Measurements from ENCODE around the gene MPLKIP. TPM values are rescaled to one million over a fixed set of nuclear protein-coding genes. Genes with fewer than 3 reads are reported as not detected.

The MPLKIP gene
- 10 to 100 TPM; 14.3 to 14.9 TPM for total RNA-seq
- polyA plus RNA-seq (2013, experiment 1 of 2) = 35.6 TPM
- 30.7 TPM for polyA plus RNA-seq (2013, experiment 2 of 2)
- 11.7 to 47.4 (median 28.3) reads per million in 172 experiments for total RNA-seq

GRCh38 chr7:40134428-40135316, at the start of gene MPLKIP, which contains the start of gene SUGCT:
TSS of gene MPLKIP (minus strand) at chr7:40134622. CDS start at chr7:40134567, 55 bp downstream.
TSS of gene SUGCT (plus strand) at chr7:40135005.
- peak; percentile 95 for TF ChIP-seq CTCF (IDR thresholded peaks at IDR 0.05)
- Mint-ChIP-seq H3K27me3 (peaks cover 3% of the 10 kb centered on the region), H3K36me3 (ENCODE audit: low read depth) (peaks cover 23% of the 10 kb centered on the region), H3K4me1 (ENCODE audit: low read depth) (peaks cover 43% of the 10 kb centered on the region), H3K4me3 (peak within 1 kb of the TSS; percentile 100), H3K27ac (peak within 1 kb of the TSS; percentile 97), H3K9me3 (no peaks in the 10 kb centered on the region)
- Histone ChIP-seq H3K4me1 (ENCODE audit: insufficient read depth, low read length) (peaks cover 15% of the 10 kb centered on the region), H3K9me3 (ENCODE audit: control insufficient read depth in 1 of 2, insufficient read depth in 1 of 2, low read length in 2 of 2) (peaks cover 0 to under 1% of the 10 kb centered on the region in 2 experiments), H3K27ac (ENCODE audit: low read depth in 1 of 2, low read length in 2 of 2) (peak within 1 kb of the TSS; percentile 86 to 89), H3K36me3 (ENCODE audit: insufficient read depth, low read length) (no peaks in the 10 kb centered on the region), H3K27me3 (ENCODE audit: control insufficient read depth in 1 of 2, insufficient read depth in 2 of 2, low read length in 2 of 2) (no peaks in the 10 kb centered on the region), H3K4me3 (ENCODE audit: low read length) (peak within 1 kb of the TSS; percentile 92)
- DNase-seq (peak; percentile 77 to 94 (median 84)), ATAC-seq (ENCODE audit: poor library complexity) (peak; percentile 89)
- intact Hi-C loops (cut with DNase I, micrococcal nuclease) = loop anchor here (1.0 to 10.0 kb wide), 7 partner anchors 184 to 1220 kb away; partner anchors contain the start of genes CDK13 (in 1 of the 2) and YAE1 (in 1 of the 2)
- POLR2A ChIA-PET = interaction anchor here (0.7 to 2.9 kb wide), 11 partner anchors 9 to 1226 kb away, joined by 3 to 41 read pairs (median 4); partner anchors contain the start of genes CDK13 and VPS41
- CTCF ChIA-PET = interaction anchor here (0.7 to 2.0 kb wide), 19 partner anchors 8 to 1226 kb away, joined by 3 to 17 read pairs (median 3); partner anchors contain the start of genes CDK13, RALA, VPS41 and YAE1

GRCh38 chr7:40182452-40182851, 48.0 kb upstream of the MPLKIP start:
- no peak overlapping the region for H3K4me3 Mint-ChIP-seq
- DNase-seq (no peak), ATAC-seq (ENCODE audit: poor library complexity) (no peak)
- intact Hi-C loops (cut with DNase I, micrococcal nuclease) = no loop called here
- H3K9me3 ChIP-seq (ENCODE audit: control insufficient read depth in 1 of 2, insufficient read depth in 1 of 2, low read length in 2 of 2) = no peaks in the 10 kb centered on the region
- H3K36me3 Mint-ChIP-seq (ENCODE audit: low read depth) = no peaks in the 10 kb centered on the region
- no peak overlapping the region for H3K4me3 ChIP-seq (ENCODE audit: low read length)
- no peaks in the 10 kb centered on the region for H3K9me3 Mint-ChIP-seq
- H3K4me1 ChIP-seq (ENCODE audit: insufficient read depth, low read length) = no peaks in the 10 kb centered on the region
- ChIA-PET CTCF (no interaction called here), POLR2A (no interaction called here)
- H3K27me3 Mint-ChIP-seq = no peaks in the 10 kb centered on the region
- no peaks in the 10 kb centered on the region for H3K36me3 ChIP-seq (ENCODE audit: insufficient read depth, low read length)
- H3K27ac ChIP-seq (ENCODE audit: low read depth in 1 of 2, low read length in 2 of 2) = no peak overlapping the region
- no peak overlapping the region for H3K27ac Mint-ChIP-seq
- no peak for TF ChIP-seq CTCF (IDR thresholded peaks at IDR 0.05)
- no peaks in the 10 kb centered on the region for H3K4me1 Mint-ChIP-seq (ENCODE audit: low read depth)
- no peaks in the 10 kb centered on the region for H3K27me3 ChIP-seq (ENCODE audit: control insufficient read depth in 1 of 2, insufficient read depth in 2 of 2, low read length in 2 of 2)

GRCh38 chr7:40177071-40177470, 42.6 kb upstream of the MPLKIP start:
- no peaks in the 10 kb centered on the region for H3K4me1 Mint-ChIP-seq (ENCODE audit: low read depth)
- intact Hi-C loops (cut with DNase I, micrococcal nuclease) = no loop called here
- no peak for TF ChIP-seq CTCF (IDR thresholded peaks at IDR 0.05)
- Histone ChIP-seq H3K27ac (ENCODE audit: low read depth in 1 of 2, low read length in 2 of 2) (no peak overlapping the region), H3K4me3 (ENCODE audit: low read length) (no peak overlapping the region), H3K4me1 (ENCODE audit: insufficient read depth, low read length) (no peaks in the 10 kb centered on the region), H3K27me3 (ENCODE audit: control insufficient read depth in 1 of 2, insufficient read depth in 2 of 2, low read length in 2 of 2) (peaks cover 0 to 2% of the 10 kb centered on the region in 2 experiments), H3K36me3 (ENCODE audit: insufficient read depth, low read length) (no peaks in the 10 kb centered on the region), H3K9me3 (ENCODE audit: control insufficient read depth in 1 of 2, insufficient read depth in 1 of 2, low read length in 2 of 2) (no peaks in the 10 kb centered on the region)
- no peak overlapping the region for H3K4me3 Mint-ChIP-seq
- ChIA-PET POLR2A (interaction anchor here (0.6 kb wide), 1 partner anchor 172 kb away, joined by 5 read pairs; no protein-coding TSS in a partner anchor), CTCF (no interaction called here)
- no peaks in the 10 kb centered on the region for H3K36me3 Mint-ChIP-seq (ENCODE audit: low read depth)
- no peaks in the 10 kb centered on the region for H3K27me3 Mint-ChIP-seq
- no peak overlapping the region for H3K27ac Mint-ChIP-seq
- no peak for DNase-seq
- no peaks in the 10 kb centered on the region for H3K9me3 Mint-ChIP-seq
- ATAC-seq (ENCODE audit: poor library complexity) = no peak
